Activated naive CD4-positive, alpha-beta T cell treated with anti-CD3 and anti-CD28 coated beads, Interleukin-2, amount 50 U/mL, for 72 hours (primary cell): ENCODE data around the gene SCO2. TPM values are rescaled to one million over a fixed set of nuclear protein-coding genes. Genes with fewer than 3 reads are reported as not detected.

ENCODE experiments used
- ATAC-seq, 2 donors: fragments of 150-1000 bp; cut with Tn5 transposase; 2 replicates each; pipeline ENCODE4 v1.10.0; 2021; ENCODE audit warnings: mild to moderate bottlenecking in 2 of 2, moderate library complexity in 2 of 2
- DNase-seq, 2 donors: peaks; one replicate each; pipeline ENCODE4 v3.0.0; 2021 to 2022; ENCODE audit warnings: low spot score in 2 of 2
- H3K27ac Mint-ChIP-seq, 2 donors: one replicate each; pipeline ENCODE4 v1.8.0; 2022; ENCODE audit warnings: mild to moderate bottlenecking in 2 of 2, mixed read lengths in 2 of 2
- H3K36me3 Mint-ChIP-seq, 2 donors: one replicate each; pipeline ENCODE4 v1.8.0; 2022; ENCODE audit warnings: mixed read lengths in 2 of 2
- H3K9me3 Mint-ChIP-seq, 2 donors: one replicate each; pipeline ENCODE4 v1.8.0; 2022; ENCODE audit warnings: mixed read lengths in 2 of 2
- total RNA-seq, 2 donors: library from RNA; stranded (reverse); gene quantifications; one replicate each; pipeline ENCODE4 v1.2.3, GENCODE V29; 2022

The SCO2 gene
- total RNA-seq, 2 donors from 2014 or later: 4.8 TPM; not detected in 1

GRCh38 chr22:50518606-50519005, 6.8 kb downstream of the SCO2 start:
- ATAC-seq (no peak), DNase-seq (no peak)
- no peak overlapping the region for H3K27ac Mint-ChIP-seq
- H3K36me3 Mint-ChIP-seq: peaks cover 0 to 20% of the 10 kb centered on the region in 2 donors
- no peaks in the 10 kb centered on the region for H3K9me3 Mint-ChIP-seq

DNA sequence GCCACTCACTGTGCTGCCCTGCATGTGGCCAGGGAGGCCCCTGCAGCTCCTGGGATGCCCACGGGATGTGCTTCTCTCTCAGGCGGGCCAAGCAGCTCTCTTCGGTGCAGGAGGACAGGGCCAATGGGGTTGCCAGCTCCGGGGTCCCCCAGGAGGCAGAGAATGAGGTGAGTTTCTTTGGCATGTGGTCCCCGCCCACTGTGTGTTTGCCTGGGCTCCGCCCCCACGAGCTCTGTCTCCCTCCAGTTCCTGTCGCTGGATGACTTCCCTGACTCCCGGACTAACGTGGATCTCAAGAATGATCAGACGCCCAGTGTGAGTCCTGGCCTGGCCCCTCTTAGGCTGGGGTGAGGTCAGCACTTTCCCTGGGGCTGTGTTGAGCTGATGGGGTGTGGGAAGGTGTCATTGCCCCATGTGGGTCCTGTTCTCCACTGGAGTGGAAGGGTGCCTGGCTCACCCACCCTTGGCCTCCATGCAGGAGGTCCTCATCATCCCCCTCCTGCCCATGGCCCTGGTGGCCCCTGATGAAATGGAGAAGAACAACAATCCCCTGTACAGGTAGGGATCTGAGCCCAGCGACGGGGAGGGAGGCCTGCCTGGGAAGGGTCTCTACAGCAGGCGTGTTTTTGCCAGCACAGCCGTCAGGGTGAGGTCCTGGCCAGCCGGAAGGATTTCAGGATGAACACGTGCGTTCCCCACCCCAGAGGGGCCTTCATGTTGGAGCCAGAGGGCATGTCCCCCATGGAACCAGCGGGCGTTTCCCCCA, 7.7 kb downstream of the SCO2 start:
- DNase-seq: no peak
- ATAC-seq: no peak
- H3K9me3 Mint-ChIP-seq: no peaks in the 10 kb centered on the region
- H3K27ac Mint-ChIP-seq: no peak overlapping the region
- H3K36me3 Mint-ChIP-seq: peaks cover under 1 to 20% of the 10 kb centered on the region in 2 donors

DNA sequence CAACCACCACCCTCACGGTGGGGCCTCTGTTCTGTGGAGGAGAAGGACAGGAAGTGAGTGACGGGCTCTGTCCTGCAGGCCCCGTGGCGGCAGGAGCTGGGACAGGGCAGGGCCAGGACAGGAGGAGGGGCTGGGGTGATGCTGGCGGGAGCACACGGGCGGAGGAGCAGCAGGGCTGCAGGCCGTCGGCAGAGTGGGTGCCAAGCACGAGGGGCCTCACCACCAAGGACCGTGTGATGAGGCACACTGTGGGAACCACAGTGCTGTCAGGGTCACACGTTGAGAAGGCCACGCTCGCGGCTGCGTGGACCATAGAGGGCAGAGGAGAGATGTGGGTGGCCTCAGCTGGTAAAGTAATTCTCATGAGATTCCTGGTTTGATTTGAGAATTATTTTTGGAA, 8.5 kb downstream of the SCO2 start:
- DNase-seq (no peak), ATAC-seq (no peak)
- Mint-ChIP-seq H3K27ac (no peak overlapping the region), H3K9me3 (no peaks in the 10 kb centered on the region), H3K36me3 (peaks cover 7 to 20% of the 10 kb centered on the region in 2 donors)

DNA sequence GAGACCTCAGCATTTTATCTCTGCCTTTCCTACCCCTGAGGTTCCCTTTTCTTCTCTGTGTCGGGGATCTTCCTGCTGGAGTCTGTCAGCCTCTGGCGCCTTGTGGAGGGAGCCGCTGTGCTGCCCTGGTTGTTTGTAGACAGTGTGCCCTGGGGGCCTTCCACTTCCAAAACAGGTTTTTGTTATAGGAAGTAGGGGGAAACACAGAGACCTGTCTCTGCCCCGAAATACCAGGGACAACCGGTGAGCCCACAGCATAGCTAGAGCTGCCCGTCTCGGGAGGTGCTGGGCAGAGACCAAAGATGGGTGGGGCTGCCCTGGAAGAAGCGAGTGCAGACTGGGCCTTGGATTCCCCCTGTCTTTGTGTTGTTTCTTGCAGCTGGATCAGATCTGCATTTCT, 9.3 kb downstream of the SCO2 start:
- Mint-ChIP-seq H3K9me3 (no peaks in the 10 kb centered on the region), H3K36me3 (peaks cover 7 to 20% of the 10 kb centered on the region in 2 donors), H3K27ac (no peak overlapping the region)
- no peak for DNase-seq
- ATAC-seq: no peak

DNA sequence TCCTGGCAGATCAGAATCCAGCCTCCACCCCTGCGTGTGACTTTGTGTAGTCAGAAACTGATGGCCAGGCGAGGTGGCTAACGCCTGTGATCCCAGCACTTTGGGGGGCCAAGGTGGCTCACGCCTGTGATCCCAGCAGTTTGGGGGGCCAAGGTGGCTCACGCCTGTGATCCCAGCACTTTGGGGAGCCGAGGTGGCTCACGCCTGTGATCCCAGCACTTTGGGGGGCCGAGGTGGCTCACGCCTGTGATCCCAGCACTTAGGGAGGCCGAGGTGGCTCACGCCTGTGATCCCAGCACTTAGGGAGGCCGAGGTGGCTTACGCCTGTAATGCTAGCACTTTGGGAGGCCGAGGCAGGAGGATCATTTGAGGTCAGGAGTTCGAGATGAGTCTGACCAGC, 12.2 kb downstream of the SCO2 start:
- Mint-ChIP-seq H3K36me3 (peaks cover 19 to 21% of the 10 kb centered on the region in 2 donors), H3K27ac (peak overlapping the region in 1 of 2 donors; percentile 75), H3K9me3 (no peaks in the 10 kb centered on the region)
- DNase-seq (no peak), ATAC-seq (no peak)

- Mint-ChIP-seq H3K9me3 (no peaks in the 10 kb centered on the region), H3K27ac (peak overlapping the region; percentile 89 to 94), H3K36me3 (peaks cover 12 to 29% of the 10 kb centered on the region in 2 donors)
- DNase-seq (no peak), ATAC-seq (no peak)
These were observed 16.5 kb downstream of the SCO2 start for GRCh38 chr22:50508897-50509296.

GRCh38 chr22:50507991-50508884, 17.2 kb downstream of the SCO2 start, which contains the start of gene NCAPH2:
NCAPH2 (plus strand) TSS chr22:50508224; CDS start chr22:50508338, 114 bp downstream.
- peaks cover 12 to 29% of the 10 kb centered on the region in 2 donors for H3K36me3 Mint-ChIP-seq

GRCh38 chr22:50507421-50507990, 17.9 kb downstream of the SCO2 start, which contains the start of gene LMF2:
LMF2 (minus strand) TSS chr22:50507702; CDS start chr22:50507675, 27 bp downstream.
- no peaks in the 10 kb centered on the region for H3K9me3 Mint-ChIP-seq
- H3K27ac Mint-ChIP-seq: peak within 1 kb of the TSS; percentile 89 to 98
- H3K36me3 Mint-ChIP-seq: peaks cover 12 to 27% of the 10 kb centered on the region in 2 donors
- peak; percentile 83 to 86 for ATAC-seq
- peak; percentile 91 to 93 for DNase-seq

More at GRCh38 chr22:50507991-50508884, 17.2 kb downstream of the SCO2 start, which contains the start of gene NCAPH2:
- Mint-ChIP-seq H3K9me3 (no peaks in the 10 kb centered on the region), H3K27ac (peak within 1 kb of the TSS; percentile 89 to 98)
- DNase-seq (peak; percentile 97 to 99), ATAC-seq (peak; percentile 70 to 78)

DNA sequence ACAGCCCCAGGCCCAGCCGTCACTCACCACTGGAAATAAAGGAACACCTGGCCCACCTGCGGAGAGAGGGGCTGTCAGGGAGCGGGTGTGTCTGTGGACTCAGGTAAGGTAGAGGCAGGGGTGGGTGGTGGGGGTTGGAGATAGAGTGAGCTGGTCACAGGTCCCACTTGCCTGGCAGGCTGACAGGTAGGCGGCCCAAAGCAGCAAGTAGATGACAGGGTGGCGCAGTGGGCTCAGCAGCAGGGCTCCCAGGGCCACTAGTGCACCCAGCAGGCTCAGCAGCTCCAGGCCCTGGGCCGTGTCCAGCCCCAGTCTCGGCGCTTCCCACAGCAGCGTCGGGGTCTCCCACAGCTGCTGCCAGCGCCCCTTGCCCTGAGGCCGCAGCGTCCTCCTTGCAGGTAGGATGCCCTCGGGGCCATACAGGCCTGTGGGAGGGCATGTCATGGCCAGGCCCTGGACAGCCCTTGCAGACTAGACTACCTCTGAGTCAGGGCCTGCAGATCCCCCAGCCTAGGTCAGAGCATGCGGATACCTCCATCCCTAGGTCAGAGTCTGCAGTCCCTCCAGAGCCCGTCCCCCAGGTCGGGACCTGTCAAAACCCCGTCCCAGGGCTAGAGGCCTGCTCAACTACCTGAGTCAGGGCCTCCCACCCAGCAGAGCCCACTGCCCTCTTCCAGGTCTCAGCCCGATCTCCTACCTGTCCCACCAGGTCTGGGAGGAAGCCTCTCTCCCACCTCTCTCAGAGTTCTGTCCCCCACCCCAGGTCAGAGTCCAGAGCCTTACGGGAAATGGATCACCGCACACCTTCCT, 18.6 kb downstream of the SCO2 start:
- H3K9me3 Mint-ChIP-seq: no peaks in the 10 kb centered on the region
- peaks cover 12 to 22% of the 10 kb centered on the region in 2 donors for H3K36me3 Mint-ChIP-seq
- DNase-seq (no peak), ATAC-seq (peak in 1 of 2 donors; percentile 9)
- H3K27ac Mint-ChIP-seq: peak overlapping the region; percentile 89 to 98

- H3K27ac Mint-ChIP-seq: no peak overlapping the region
- H3K9me3 Mint-ChIP-seq: no peaks in the 10 kb centered on the region
- DNase-seq: no peak
- no peak for ATAC-seq
- H3K36me3 Mint-ChIP-seq: peaks cover 12 to 22% of the 10 kb centered on the region in 2 donors
These were observed 19.4 kb downstream of the SCO2 start for GRCh38 chr22:50505776-50506610.

DNA sequence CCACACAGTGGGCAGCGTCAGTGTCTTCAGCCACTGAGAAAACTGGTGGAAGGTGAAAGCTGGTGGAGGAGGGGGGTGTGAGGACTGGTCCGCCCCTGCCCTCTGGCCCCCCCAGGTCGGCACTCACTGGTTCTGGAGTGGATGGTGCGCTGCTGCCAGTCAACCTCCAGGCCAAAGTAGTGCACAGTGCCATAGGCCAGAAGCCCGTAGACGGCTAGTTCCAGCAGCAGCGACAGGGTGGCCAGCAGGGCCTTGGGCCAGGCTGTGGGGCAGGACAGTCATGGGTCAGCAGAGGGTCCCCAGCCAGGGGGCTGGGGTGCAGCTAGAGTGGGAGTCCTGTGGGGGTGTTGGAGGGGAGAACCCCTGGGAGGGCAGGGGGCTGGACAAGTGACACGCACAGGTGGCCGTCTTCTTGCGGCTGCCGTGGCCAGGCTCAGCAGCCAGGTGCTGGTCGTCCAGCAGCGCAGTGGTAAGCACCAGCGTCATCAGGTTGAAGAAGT, 20.1 kb downstream of the SCO2 start:
- no peak for ATAC-seq

DNA sequence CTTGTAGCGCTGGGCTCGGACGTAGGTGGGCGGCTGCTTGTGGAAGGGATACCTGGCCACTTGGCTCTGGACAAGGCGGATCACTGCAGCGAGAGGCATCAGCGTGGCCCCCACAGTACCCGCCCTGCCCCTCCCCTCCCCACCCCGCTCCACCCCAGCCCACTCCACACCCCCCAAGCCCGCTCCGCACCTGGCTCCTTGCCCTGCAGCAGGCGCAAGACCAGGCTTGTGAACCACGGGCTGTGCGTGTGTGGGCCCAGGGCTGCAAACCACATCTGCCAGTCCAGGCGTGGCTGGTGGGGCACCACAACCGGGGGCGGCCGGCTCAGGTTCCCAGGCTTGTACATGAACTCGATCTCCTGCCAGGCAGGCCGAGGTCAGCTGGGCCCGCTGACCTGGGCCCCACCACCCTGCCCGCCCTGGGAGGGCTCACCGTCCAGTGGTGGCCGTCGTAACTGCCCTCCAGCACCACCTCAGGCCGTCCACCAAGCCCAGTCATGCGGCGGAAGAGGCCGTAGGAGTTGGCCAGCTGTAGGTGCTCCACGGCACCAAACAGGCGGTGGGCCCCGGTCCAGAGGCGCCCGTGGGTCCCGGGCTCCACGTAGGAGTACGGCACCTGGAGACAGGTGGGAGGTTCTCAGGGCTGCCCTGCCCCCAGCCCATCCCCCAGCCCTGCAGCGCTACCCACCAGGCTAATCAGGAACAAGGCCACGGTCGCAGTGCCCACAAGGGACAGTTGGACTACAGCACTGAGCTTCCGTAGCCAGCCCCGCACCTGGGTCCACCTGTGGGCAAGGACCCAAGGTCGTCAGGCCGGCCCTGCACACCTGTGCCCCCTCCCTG, 20.8 kb downstream of the SCO2 start:
- DNase-seq: no peak
- ATAC-seq: no peak
- H3K36me3 Mint-ChIP-seq: peaks cover 12 to 21% of the 10 kb centered on the region in 2 donors

More for the DNA sequence above, 20.1 kb downstream of the SCO2 start:
- Mint-ChIP-seq H3K36me3 (peaks cover 12 to 22% of the 10 kb centered on the region in 2 donors), H3K27ac (no peak overlapping the region), H3K9me3 (no peaks in the 10 kb centered on the region)
- DNase-seq: no peak

GRCh38 chr22:50503475-50504145, 21.8 kb downstream of the SCO2 start:
- H3K27ac Mint-ChIP-seq: no peak overlapping the region
- DNase-seq (no peak), ATAC-seq (no peak)
- no peaks in the 10 kb centered on the region for H3K9me3 Mint-ChIP-seq
- H3K36me3 Mint-ChIP-seq: peaks cover 6 to 11% of the 10 kb centered on the region in 2 donors

More for the DNA sequence above, 20.8 kb downstream of the SCO2 start:
- Mint-ChIP-seq H3K9me3 (no peaks in the 10 kb centered on the region), H3K27ac (no peak overlapping the region)
